Thoracic aorta (tissue), 2 donors: Measurements from ENCODE around the gene EIF3A. TPM values are rescaled to one million over a fixed set of nuclear protein-coding genes. Genes with fewer than 3 reads are reported as not detected.

Source experiments
- ATAC-seq: fragments of 150-250 bp; one replicate; pipeline ENCODE4 v1.8.0; 2017; ENCODE audit warnings: low read depth; ENCODE audit not compliant: insufficient number of reproducible peaks, low FRiP score
- DNase-seq: peaks from one replicate; pipeline ENCODE4 v3.0.0-alpha.2; 2020; ENCODE audit warnings: low spot score
- H3K27ac ChIP-seq, 2 donors: fragments of 200-600 bp; sonication (generic); 1 replicate in 1 of 2; 2 replicates in 1 of 2; pipeline ENCODE4 v1.5.1; 2016; ENCODE audit warnings: mild to moderate bottlenecking in 2 of 2, moderate library complexity in 2 of 2
- H3K27me3 ChIP-seq: fragments of 200-600 bp; sonication (generic); replicated peaks from 2 replicates; pipeline ENCODE4 v1.6.0; 2016; ENCODE audit warnings: mild to moderate bottlenecking; ENCODE audit not compliant: insufficient read depth
- H3K36me3 ChIP-seq: fragments of 200-600 bp; sonication (generic); one replicate; pipeline ENCODE4 v1.5.1; 2016
- H3K4me1 ChIP-seq, 2 donors: fragments of 200-600 bp; sonication (generic); 1 replicate in 1 of 2; 2 replicates in 1 of 2; pipeline versions ENCODE4 v1.5.1 to v1.6.0; 2016; ENCODE audit warnings: low read depth in 2 of 2, mild to moderate bottlenecking in 1 of 2; ENCODE audit not compliant: control insufficient read depth in 1 of 2
- H3K4me3 ChIP-seq: fragments of 200-600 bp; sonication (generic); 2 replicates; pipeline ENCODE4 v1.5.1; 2016; ENCODE audit warnings: mild to moderate bottlenecking
- H3K9me3 ChIP-seq: fragments of 200-600 bp; sonication (generic); 2 replicates; pipeline ENCODE4 v1.5.1; 2016
- CTCF ChIP-seq: fragments of 200-600 bp; sonication (generic); IDR thresholded peaks from one replicate; pipeline ENCODE4 v1.5.1; 2019; ENCODE audit warnings: antibody characterized with exemption
- total RNA-seq, 2 donors: library from RNA; depleted of rRNA; stranded (reverse); fragments of >200 nt; gene quantifications; one replicate each; pipeline versions ENCODE4 v1.1.0 to v1.2.3, GENCODE V29; 2016

Gene EIF3A
- total RNA-seq, 2 donors from 2014 or later, result 70.8 to 135 TPM

- no peak overlapping the region for H3K4me3 ChIP-seq
- ATAC-seq (no peak), DNase-seq (no peak)
- no peaks in the 10 kb centered on the region for H3K4me1 ChIP-seq
- no peaks in the 10 kb centered on the region for H3K9me3 ChIP-seq
- H3K27me3 ChIP-seq, result no peaks in the 10 kb centered on the region
- no peak overlapping the region for H3K27ac ChIP-seq
- H3K36me3 ChIP-seq, result peaks cover 60% of the 10 kb centered on the region
- no peak for TF ChIP-seq CTCF
Measured at GRCh38 chr10:119058010-119058409, 22.6 kb downstream of the EIF3A start.

- no peak overlapping the region for H3K4me3 ChIP-seq
- H3K27me3 ChIP-seq, result no peaks in the 10 kb centered on the region
- ATAC-seq (no peak), DNase-seq (no peak)
- no peaks in the 10 kb centered on the region for H3K9me3 ChIP-seq
- no peak for TF ChIP-seq CTCF
- no peaks in the 10 kb centered on the region for H3K4me1 ChIP-seq
- peaks cover 75% of the 10 kb centered on the region for H3K36me3 ChIP-seq
- H3K27ac ChIP-seq, result no peak overlapping the region
Measured at GRCh38 chr10:119055472-119055871, 25.1 kb downstream of the EIF3A start.

- Histone ChIP-seq H3K36me3 (peaks cover 64% of the 10 kb centered on the region), H3K27me3 (no peaks in the 10 kb centered on the region), H3K4me1 (no peaks in the 10 kb centered on the region), H3K4me3 (no peak overlapping the region), H3K9me3 (no peaks in the 10 kb centered on the region), H3K27ac (no peak overlapping the region)
- TF ChIP-seq CTCF, result no peak
- DNase-seq, result no peak
- no peak for ATAC-seq
Measured at GRCh38 chr10:119051775-119052174, 28.8 kb downstream of the EIF3A start.

GRCh38 chr10:119049777-119050176 is 30.8 kb downstream of the EIF3A start:
- Histone ChIP-seq H3K9me3 (no peaks in the 10 kb centered on the region), H3K27me3 (no peaks in the 10 kb centered on the region), H3K27ac (no peak overlapping the region), H3K4me3 (no peak overlapping the region), H3K36me3 (peaks cover 60% of the 10 kb centered on the region), H3K4me1 (no peaks in the 10 kb centered on the region)
- no peak for TF ChIP-seq CTCF
- DNase-seq (no peak), ATAC-seq (no peak)

- no peak for TF ChIP-seq CTCF
- Histone ChIP-seq H3K9me3 (no peaks in the 10 kb centered on the region), H3K4me1 (no peaks in the 10 kb centered on the region), H3K4me3 (no peak overlapping the region), H3K27ac (no peak overlapping the region), H3K27me3 (no peaks in the 10 kb centered on the region), H3K36me3 (peaks cover 57% of the 10 kb centered on the region)
- DNase-seq (no peak), ATAC-seq (no peak)
Measured at GRCh38 chr10:119049361-119049760, 31.3 kb downstream of the EIF3A start.
